ELR (cell line): ENCODE measurements around the gene CELSR2.

Experiments used
- DNase-seq: peaks from one replicate; pipeline ENCODE4 v3.0.0-alpha.2; 2015; ENCODE audit warnings: low read depth

CELSR2 gene

DNA sequence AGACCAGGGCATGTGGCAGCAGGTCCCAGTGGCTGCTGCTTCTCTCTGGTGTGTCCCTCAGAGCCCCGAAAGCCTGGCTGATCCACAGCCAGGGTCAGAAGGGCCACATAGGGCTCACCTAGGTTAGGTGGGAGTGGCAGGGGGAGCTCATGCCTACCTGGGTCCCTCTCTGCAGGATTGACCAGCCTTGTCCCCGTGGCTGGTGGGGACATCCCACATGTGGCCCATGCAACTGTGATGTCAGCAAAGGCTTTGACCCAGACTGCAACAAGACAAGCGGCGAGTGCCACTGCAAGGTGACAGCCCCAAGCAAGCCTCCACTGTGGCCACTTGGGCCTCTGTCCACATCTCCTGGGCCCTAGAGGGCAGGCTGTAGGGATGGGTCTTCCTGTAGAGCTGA, 15.7 kb downstream of the CELSR2 start:
- no peak for DNase-seq

DNA sequence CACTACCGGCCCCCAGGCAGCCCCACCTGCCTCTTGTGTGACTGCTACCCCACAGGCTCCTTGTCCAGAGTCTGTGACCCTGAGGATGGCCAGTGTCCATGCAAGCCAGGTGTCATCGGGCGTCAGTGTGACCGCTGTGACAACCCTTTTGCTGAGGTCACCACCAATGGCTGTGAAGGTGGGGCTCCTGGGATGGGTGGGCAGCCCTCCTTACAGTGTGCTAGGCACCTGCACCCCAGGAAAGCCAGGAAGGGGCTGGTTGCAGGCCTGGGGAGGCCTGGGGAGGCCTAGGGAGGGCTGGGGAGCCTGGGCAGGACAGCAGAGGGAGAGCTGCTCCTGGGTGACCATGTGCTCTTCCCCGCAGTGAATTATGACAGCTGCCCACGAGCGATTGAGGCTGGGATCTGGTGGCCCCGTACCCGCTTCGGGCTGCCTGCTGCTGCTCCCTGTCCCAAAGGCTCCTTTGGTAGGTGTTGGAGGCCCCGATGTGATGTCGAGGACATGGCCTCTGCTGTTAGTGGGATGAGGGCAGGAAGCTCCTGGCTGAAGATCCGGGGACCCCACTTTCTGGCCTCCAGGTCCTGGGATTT, 16.5 kb downstream of the CELSR2 start:
- no peak for DNase-seq

DNA sequence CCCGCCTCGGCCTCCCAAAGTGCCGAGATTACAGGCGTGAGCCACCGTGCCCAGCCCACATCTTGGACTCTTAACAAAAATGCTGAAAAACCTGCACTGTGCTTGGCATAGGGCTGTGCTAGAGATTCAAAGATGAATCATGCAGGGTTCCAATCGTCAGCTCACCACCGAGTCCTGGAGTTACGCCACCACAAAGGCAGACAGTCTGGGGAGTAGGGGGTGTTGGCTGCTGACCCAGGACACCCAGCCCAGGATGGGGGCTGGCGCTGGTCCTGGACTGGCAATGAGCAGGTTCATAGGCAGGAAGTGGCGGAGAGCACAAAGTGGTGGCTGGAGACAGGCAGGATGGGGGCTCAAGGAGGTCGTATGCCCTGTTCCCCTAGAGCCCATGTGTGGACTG, 17.6 kb downstream of the CELSR2 start:
- DNase-seq, result peak; percentile 60

DNA sequence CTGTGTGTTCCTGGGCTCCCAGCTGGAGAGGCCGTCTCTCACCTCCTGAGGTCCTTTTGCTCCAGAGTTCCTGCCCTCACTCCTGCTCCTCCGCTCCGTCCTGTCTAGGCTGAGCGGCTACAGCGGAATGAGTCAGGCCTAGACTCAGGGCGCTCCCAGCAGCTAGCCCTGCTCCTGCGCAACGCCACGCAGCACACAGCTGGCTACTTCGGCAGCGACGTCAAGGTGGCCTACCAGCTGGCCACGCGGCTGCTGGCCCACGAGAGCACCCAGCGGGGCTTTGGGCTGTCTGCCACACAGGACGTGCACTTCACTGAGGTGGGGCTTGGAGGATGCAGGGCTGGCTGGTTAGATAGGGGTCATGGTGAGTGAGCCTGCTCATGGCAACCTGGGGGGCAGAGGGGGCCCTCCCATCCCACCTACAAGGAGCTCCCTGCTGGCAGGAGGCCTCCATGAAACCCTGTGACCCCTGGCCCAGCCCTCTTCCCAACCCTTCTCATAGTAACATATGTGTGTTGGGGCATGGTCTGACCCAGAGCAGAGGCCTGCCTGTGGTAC, 18.5 kb downstream of the CELSR2 start:
- no peak for DNase-seq

DNA sequence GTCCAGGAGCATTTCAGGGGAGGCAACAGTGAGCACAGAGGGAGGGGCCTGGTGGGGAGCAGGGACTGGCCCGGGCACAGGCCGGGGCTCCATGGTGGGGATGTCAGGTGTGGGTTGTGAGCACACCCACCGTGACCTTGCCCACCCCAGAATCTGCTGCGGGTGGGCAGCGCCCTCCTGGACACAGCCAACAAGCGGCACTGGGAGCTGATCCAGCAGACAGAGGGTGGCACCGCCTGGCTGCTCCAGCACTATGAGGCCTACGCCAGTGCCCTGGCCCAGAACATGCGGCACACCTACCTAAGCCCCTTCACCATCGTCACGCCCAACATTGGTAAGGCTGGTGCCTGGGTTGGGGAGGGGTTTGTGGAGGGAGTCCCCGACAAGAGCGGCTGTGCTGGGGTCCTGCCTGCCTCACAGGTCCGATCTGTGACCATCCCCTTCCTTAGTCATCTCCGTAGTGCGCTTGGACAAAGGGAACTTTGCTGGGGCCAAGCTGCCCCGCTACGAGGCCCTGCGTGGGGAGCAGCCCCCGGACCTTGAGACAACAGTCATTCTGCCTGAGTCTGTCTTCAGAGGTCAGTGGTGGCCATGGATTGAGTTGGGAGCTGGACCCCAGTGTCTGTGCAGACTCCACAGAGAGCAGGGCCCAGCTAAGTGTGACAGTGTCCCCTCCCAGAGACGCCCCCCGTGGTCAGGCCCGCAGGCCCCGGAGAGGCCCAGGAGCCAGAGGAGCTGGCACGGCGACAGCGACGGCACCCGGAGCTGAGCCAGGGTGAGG, 19.3 kb downstream of the CELSR2 start:
- no peak for DNase-seq

DNA sequence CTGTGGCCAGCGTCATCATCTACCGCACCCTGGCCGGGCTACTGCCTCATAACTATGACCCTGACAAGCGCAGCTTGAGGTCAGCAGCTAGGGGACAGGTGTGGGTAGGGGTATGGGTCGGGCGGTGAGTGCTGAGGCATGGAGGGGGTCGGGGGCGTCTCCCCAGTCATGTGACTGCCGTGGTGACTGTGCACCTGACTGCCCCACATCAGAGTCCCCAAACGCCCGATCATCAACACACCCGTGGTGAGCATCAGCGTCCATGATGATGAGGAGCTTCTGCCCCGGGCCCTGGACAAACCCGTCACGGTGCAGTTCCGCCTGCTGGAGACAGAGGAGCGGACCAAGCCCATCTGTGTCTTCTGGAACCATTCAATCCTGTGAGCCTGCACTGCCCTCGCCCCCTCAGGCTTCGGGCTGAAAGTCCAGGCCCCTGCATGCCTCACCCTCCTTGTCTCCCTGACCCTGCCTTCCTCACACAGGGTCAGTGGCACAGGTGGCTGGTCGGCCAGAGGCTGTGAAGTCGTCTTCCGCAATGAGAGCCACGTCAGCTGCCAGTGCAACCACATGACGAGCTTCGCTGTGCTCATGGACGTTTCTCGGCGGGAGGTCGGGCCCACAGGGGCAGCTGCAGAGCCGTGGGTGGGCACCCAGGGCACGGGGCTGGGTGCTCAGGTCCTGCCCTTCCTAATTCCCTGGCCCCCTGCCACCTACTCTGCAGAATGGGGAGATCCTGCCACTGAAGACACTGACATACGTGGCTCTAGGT, 20.1 kb downstream of the CELSR2 start:
- no peak for DNase-seq

DNA sequence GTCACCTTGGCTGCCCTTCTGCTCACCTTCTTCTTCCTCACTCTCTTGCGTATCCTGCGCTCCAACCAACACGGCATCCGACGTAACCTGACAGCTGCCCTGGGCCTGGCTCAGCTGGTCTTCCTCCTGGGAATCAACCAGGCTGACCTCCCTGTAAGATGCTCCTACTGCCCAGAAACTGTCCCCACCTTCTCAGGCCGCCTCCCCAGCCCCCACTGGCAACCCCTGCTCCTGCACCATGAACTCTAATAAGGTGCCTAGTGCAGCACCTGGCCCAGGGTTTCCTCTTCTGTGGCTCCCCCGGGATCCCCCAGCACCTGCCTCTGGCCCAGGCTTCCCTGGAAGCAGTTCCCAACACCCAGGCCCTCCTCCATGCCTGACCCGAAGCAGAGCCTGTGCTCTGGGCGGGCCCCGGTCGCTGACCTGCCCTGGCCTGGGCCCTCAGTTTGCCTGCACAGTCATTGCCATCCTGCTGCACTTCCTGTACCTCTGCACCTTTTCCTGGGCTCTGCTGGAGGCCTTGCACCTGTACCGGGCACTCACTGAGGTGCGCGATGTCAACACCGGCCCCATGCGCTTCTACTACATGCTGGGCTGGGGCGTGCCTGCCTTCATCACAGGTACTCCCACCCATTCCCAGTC, 20.8 kb downstream of the CELSR2 start:
- no peak for DNase-seq

DNA sequence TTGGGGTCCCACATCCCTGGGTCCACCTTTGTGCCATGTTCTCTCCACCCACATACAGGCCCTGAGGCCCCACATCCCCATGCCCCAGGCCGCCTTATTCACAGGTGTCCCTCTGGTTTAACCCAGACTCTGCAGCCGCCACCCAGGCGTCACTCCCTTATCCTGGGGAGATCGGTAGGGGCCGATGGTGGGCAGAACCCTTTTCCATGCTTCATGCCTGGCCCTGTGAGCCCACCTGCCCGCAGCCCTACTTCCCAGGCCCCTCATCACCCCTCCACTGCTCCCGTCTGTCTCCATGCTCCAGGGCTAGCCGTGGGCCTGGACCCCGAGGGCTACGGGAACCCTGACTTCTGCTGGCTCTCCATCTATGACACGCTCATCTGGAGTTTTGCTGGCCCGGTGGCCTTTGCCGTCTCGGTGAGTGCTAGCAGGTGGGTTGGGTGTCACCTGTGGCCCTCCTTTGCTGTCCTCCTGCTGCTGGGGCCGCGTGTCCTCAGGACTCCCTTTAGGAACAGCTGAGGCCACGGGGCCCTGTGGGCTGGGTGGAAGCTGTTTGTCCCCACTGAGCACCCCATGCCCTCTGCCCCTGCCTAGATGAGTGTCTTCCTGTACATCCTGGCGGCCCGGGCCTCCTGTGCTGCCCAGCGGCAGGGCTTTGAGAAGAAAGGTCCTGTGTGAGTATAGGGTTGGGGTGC, 21.4 kb downstream of the CELSR2 start:
- DNase-seq, result no peak

DNA sequence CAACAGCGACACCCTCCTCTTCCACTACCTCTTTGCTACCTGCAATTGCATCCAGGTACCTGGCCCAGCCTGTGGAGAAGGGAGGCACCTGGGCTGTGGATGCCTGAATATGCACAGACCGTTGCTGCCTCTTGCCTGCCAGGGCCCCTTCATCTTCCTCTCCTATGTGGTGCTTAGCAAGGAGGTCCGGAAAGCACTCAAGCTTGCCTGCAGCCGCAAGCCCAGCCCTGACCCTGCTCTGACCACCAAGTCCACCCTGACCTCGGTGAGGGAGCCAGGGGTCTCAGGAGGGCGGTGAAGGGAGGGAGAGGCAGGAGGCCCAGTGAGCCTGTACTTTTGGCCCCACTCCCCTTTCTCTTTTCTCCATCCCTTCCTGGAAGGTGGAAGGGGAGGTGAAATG, 22.1 kb downstream of the CELSR2 start:
- DNase-seq, result no peak

DNA sequence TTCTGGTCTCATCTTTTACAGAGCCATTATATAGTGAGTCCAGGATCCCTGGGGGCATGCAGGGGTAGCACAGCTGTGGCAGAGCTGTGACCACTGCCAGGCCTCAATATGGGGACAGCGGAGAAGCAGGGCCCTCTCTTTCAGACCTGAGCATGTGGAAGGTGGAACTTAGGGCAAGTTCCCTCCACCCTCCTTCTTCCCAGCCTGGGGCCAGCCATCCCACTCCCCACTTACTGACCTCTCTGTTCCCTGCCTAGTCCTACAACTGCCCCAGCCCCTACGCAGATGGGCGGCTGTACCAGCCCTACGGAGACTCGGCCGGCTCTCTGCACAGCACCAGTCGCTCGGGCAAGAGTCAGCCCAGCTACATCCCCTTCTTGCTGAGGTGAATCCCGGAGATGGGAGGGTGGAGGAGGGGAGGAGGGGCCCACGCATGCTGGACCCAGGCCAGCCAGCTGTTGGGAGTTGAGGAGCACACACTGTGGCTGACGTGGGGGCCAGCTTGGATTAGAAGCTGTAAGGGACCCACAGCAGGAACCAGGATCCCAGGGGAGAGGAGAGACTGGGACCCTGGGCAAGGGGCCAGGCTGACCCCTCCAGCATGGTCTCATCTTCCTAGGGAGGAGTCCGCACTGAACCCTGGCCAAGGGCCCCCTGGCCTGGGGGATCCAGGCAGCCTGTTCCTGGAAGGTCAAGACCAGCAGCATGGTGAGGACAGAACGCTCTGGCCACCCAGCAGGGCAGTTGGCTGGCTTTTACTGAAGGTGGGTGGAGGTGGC, 22.9 kb downstream of the CELSR2 start:
- DNase-seq, result no peak

DNA sequence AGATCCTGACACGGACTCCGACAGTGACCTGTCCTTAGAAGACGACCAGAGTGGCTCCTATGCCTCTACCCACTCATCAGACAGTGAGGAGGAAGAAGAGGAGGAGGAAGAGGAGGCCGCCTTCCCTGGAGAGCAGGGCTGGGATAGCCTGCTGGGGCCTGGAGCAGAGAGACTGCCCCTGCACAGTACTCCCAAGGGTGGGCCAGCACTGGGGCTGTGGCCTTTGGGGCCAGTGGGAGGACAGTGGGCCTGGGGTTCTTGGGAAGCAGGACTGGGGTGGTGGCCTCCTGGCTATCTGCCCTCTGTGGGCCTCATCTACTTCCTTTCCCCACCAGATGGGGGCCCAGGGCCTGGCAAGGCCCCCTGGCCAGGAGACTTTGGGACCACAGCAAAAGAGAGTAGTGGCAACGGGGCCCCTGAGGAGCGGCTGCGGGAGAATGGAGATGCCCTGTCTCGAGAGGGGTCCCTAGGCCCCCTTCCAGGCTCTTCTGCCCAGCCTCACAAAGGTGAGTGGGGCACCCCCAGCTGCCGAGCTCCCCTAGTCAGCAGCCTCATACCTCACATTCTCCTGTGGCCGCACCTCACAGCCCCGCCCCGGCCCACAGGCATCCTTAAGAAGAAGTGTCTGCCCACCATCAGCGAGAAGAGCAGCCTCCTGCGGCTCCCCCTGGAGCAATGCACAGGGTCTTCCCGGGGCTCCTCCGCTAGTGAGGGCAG, 23.6 kb downstream of the CELSR2 start:
- DNase-seq, result no peak

DNA sequence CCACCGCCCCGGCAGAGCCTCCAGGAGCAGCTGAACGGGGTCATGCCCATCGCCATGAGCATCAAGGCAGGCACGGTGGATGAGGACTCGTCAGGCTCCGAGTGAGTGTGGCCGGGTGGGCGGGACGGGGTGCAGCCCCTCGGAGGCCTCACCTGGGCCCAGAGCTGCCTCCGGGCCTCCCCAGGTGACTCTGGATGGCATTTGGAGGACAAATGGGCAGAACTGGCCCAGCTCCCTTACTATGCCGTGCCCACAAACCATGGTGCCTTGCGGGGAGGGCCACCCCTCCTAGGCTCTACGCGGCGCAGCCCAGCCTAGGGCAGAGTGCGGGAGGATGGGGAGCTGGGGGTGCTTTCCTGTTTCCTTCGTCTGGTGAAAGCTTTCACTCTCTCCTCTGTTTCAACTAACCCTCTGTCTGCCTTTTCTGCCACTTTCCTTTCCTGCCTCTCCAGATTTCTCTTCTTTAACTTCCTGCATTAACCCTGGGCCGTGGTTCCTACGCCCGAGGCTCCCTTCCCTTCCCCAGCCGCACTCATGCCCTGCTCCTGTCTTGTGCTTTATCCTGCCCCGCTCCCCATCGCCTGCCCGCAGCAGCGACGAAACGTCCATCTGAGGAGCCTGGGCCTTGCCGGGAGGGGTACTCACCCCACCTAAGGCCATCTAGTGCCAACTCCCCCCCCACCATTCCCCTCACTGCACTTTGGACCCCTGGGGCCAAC, 24.4 kb downstream of the CELSR2 start:
- no peak for DNase-seq

DNA sequence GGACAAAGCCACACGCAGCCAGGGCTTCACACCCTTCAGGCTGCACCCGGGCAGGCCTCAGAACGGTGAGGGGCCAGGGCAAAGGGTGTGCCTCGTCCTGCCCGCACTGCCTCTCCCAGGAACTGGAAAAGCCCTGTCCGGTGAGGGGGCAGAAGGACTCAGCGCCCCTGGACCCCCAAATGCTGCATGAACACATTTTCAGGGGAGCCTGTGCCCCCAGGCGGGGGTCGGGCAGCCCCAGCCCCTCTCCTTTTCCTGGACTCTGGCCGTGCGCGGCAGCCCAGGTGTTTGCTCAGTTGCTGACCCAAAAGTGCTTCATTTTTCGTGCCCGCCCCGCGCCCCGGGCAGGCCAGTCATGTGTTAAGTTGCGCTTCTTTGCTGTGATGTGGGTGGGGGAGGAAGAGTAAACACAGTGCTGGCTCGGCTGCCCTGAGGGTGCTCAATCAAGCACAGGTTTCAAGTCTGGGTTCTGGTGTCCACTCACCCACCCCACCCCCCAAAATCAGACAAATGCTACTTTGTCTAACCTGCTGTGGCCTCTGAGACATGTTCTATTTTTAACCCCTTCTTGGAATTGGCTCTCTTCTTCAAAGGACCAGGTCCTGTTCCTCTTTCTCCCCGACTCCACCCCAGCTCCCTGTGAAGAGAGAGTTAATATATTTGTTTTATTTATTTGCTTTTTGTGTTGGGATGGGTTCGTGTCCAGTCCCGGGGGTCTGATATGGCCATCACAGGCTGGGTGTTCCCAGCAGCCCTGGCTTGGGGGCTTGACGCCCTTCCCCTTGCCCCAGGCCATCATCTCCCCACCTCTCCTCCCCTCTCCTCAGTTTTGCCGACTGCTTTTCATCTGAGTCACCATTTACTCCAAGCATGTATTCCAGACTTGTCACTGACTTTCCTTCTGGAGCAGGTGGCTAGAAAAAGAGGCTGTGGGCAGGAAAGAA, 25.5 kb downstream of the CELSR2 start:
- peak; percentile 79 for DNase-seq

DNA sequence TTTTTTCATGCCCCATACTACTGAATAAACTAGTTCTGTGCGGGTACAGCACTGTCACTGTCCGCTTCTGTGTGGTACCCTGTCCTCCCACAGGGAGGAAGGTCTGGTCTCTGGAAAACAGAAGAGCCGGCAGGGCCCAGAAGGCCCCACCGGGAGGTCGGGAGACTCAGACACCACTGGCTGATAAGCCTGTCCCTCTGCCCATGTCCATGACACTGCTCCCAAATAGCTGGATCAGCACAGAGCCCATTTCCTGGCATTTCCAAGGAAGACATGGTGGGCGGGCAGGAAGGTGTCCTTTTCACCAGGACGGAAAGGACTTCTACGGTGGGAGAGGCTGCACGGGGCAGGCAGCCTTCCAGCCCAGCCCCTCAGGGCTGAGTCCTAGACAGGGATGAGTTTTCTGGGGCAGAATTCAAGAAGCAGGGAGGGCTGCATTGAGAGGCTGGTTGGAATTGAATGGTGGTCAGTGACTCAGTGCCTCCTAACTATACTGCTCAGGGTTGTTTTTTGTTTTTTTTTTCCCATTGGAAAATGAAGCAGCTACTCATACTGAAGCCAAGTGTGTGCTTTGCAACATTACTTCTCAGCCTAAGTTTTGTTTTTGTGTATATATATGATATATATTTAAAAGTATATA, 26.5 kb downstream of the CELSR2 start:
- peak; percentile 83 for DNase-seq

DNA sequence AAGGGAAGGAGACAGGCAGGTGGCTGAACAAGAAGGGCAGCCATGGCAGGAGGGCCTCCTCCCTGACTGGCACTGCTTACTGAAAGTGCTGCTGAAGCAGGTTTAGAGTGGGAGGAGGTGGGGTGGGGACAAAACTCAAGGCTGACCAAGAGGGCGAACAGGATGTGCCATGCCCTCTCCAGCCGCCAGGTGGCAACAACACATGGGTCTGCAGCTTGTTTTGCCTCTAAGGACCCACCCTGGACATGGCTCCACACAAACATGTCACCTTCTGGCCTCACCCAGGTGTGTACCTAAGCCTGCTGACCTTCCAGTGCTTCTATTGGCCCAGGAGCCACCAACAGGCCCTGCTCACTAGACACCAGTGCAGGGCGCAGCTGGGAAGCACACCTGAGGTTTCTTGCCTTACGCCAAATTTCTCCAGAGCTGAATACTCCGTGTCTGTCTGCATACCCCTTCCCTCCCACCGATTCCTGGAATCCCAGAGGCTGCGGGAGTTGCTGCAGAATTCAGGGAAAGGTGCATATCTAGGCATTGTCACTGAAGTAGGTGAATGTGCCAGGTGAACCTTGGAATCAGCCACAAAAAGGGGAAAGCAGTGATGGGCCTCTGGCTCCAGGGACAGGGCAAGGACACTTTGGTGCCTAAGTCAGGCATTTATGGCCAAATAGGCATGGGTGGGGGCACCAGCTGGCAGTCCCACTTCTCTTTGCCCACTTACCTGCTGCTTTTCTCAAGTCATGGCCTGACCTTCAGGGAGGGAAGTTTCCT, 28.3 kb downstream of the CELSR2 start:
- DNase-seq, result peak; percentile 75

DNA sequence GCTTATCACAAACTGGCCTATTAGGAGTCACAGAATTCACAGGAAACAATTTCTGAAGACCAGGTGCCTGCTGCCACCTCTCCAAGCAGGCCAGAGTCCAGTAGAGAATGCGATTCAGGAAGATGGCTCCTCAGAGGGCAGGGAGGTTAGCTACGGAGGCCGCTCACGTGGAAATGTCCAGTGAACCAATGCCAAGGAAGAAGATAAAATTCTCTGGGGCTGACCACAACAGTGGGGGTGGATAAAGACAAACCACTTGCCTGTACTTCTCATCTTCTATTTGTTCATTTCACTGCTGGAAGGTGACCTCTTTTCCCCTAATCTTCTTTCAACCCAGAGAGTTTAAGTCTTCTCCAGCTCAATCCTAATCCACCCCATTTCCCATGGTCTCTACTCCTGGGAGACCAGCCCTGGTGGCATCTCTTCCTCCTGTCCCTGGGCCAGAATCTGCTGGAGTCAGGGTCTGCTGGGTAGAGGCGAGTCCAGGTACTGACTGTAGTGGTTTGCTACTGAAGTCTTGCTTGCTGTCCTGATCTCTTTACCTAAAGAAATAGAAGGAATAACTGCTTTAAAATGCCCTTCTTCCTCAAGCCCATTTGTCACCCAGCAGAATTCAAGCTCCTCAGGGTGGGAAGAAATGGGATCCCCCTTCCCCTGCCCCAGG, 30.4 kb downstream of the CELSR2 start:
- DNase-seq, result no peak

DNA sequence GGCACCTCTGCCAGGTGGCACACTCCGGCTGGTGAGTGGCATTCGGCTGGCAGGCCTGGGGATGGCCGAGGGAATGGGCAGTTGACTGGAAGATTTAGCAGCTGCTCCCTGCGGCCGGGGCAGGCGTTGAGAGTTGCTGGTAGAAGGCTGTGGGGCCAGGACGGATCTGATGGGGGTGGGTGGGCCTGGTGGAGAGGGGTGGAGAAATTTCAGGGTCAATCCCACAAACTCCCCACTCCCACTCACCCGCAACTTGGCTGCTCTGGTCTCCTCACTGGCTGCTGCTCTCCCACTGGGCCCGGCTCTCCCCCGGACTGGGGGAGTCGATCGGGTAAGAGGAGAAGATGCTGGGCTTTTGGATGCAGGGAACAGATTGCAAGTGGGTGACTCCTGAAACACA, 31.5 kb downstream of the CELSR2 start:
- no peak for DNase-seq
